Measurements from ENCODE around the gene CCL13.

Gene CCL13

GRCh38 chr17:34368196-34368945, 12.1 kb downstream of the CCL13 start:
- DNase-seq (ENCODE audit: low read depth, low spot score) = no peak
- H3K9ac ChIP-seq (ENCODE audit: insufficient read length, low read depth) = no peak overlapping the region

GRCh38 chr17:34368946-34369500, 12.7 kb downstream of the CCL13 start:
- Histone ChIP-seq H3K9ac (ENCODE audit: insufficient read length, low read depth) (no peak overlapping the region), H3K36me3 (ENCODE audit: insufficient read depth, insufficient read length, low read length) (no peaks in the 10 kb centered on the region), H3K4me1 (ENCODE audit: insufficient read depth, insufficient read length) (peaks cover 2% of the 10 kb centered on the region), H3K27me3 (ENCODE audit: insufficient read depth, insufficient read length) (no peaks in the 10 kb centered on the region), H3K9me3 (ENCODE audit: insufficient read depth, low read length) (no peaks in the 10 kb centered on the region), H3K4me3 (ENCODE audit: insufficient read length, low read depth) (no peak overlapping the region)
- DNase-seq (ENCODE audit: low read depth, low spot score) = no peak
- TF ChIP-seq ZNF274 (IDR thresholded peaks at IDR 0.05; ENCODE audit: low read depth, low read length) (no peak), SUZ12 (IDR thresholded peaks at IDR 0.05; ENCODE audit: extremely low read depth, insufficient read depth, insufficient read length) (no peak), YY1 (IDR thresholded peaks at IDR 0.05; ENCODE audit: insufficient read depth, insufficient read length) (no peak)

More at GRCh38 chr17:34368196-34368945, 12.1 kb downstream of the CCL13 start:
- TF ChIP-seq YY1 (IDR thresholded peaks at IDR 0.05; ENCODE audit: insufficient read depth, insufficient read length) (no peak), SUZ12 (IDR thresholded peaks at IDR 0.05; ENCODE audit: extremely low read depth, insufficient read depth, insufficient read length) (no peak), ZNF274 (IDR thresholded peaks at IDR 0.05; ENCODE audit: low read depth, low read length) (no peak)
- H3K36me3 ChIP-seq (ENCODE audit: insufficient read depth, insufficient read length, low read length) = no peaks in the 10 kb centered on the region
- no peaks in the 10 kb centered on the region for H3K27me3 ChIP-seq (ENCODE audit: insufficient read depth, insufficient read length)
- no peaks in the 10 kb centered on the region for H3K9me3 ChIP-seq (ENCODE audit: insufficient read depth, low read length)
- peaks cover 2% of the 10 kb centered on the region for H3K4me1 ChIP-seq (ENCODE audit: insufficient read depth, insufficient read length)
- no peak overlapping the region for H3K4me3 ChIP-seq (ENCODE audit: insufficient read length, low read depth)

- no peak for TF ChIP-seq ZNF274 (IDR thresholded peaks at IDR 0.05; ENCODE audit: low read depth, low read length)
- TF ChIP-seq YY1 (IDR thresholded peaks at IDR 0.05; ENCODE audit: insufficient read depth, insufficient read length) = no peak
- TF ChIP-seq SUZ12 (IDR thresholded peaks at IDR 0.05; ENCODE audit: extremely low read depth, insufficient read depth, insufficient read length) = no peak
- no peak for DNase-seq (ENCODE audit: low read depth, low spot score)
- Histone ChIP-seq H3K36me3 (ENCODE audit: insufficient read depth, insufficient read length, low read length) (no peaks in the 10 kb centered on the region), H3K27me3 (ENCODE audit: insufficient read depth, insufficient read length) (no peaks in the 10 kb centered on the region), H3K9me3 (ENCODE audit: insufficient read depth, low read length) (no peaks in the 10 kb centered on the region), H3K9ac (ENCODE audit: insufficient read length, low read depth) (no peak overlapping the region), H3K4me3 (ENCODE audit: insufficient read length, low read depth) (no peak overlapping the region), H3K4me1 (ENCODE audit: insufficient read depth, insufficient read length) (peaks cover 2% of the 10 kb centered on the region)
These were observed 13.3 kb downstream of the CCL13 start for GRCh38 chr17:34369571-34369970.

GRCh38 chr17:34370376-34370996, 14.2 kb downstream of the CCL13 start:
- H3K27me3 ChIP-seq (ENCODE audit: insufficient read depth, insufficient read length) = no peaks in the 10 kb centered on the region

GRCh38 chr17:34370997-34371395, 14.7 kb downstream of the CCL13 start:
- no peak for DNase-seq (ENCODE audit: low read depth, low spot score)

More at GRCh38 chr17:34370376-34370996, 14.2 kb downstream of the CCL13 start:
- no peaks in the 10 kb centered on the region for H3K36me3 ChIP-seq (ENCODE audit: insufficient read depth, insufficient read length, low read length)
- H3K9ac ChIP-seq (ENCODE audit: insufficient read length, low read depth) = no peak overlapping the region
- peaks cover 2% of the 10 kb centered on the region for H3K4me1 ChIP-seq (ENCODE audit: insufficient read depth, insufficient read length)
- no peaks in the 10 kb centered on the region for H3K9me3 ChIP-seq (ENCODE audit: insufficient read depth, low read length)
- TF ChIP-seq ZNF274 (IDR thresholded peaks at IDR 0.05; ENCODE audit: low read depth, low read length) (no peak), YY1 (IDR thresholded peaks at IDR 0.05; ENCODE audit: insufficient read depth, insufficient read length) (no peak), SUZ12 (IDR thresholded peaks at IDR 0.05; ENCODE audit: extremely low read depth, insufficient read depth, insufficient read length) (no peak)
- H3K4me3 ChIP-seq (ENCODE audit: insufficient read length, low read depth) = no peak overlapping the region
- no peak for DNase-seq (ENCODE audit: low read depth, low spot score)

GRCh38 chr17:34371405-34372100, 15.3 kb downstream of the CCL13 start:
- Histone ChIP-seq H3K4me1 (ENCODE audit: insufficient read depth, insufficient read length) (peaks cover 2% of the 10 kb centered on the region), H3K27me3 (ENCODE audit: insufficient read depth, insufficient read length) (no peaks in the 10 kb centered on the region), H3K9me3 (ENCODE audit: insufficient read depth, low read length) (no peaks in the 10 kb centered on the region), H3K9ac (ENCODE audit: insufficient read length, low read depth) (no peak overlapping the region), H3K36me3 (ENCODE audit: insufficient read depth, insufficient read length, low read length) (no peaks in the 10 kb centered on the region), H3K4me3 (ENCODE audit: insufficient read length, low read depth) (no peak overlapping the region)
- TF ChIP-seq SUZ12 (IDR thresholded peaks at IDR 0.05; ENCODE audit: extremely low read depth, insufficient read depth, insufficient read length) = no peak
- no peak for TF ChIP-seq YY1 (IDR thresholded peaks at IDR 0.05; ENCODE audit: insufficient read depth, insufficient read length)
- no peak for TF ChIP-seq ZNF274 (IDR thresholded peaks at IDR 0.05; ENCODE audit: low read depth, low read length)
- no peak for DNase-seq (ENCODE audit: low read depth, low spot score)

More at GRCh38 chr17:34370997-34371395, 14.7 kb downstream of the CCL13 start:
- peaks cover 2% of the 10 kb centered on the region for H3K4me1 ChIP-seq (ENCODE audit: insufficient read depth, insufficient read length)
- TF ChIP-seq SUZ12 (IDR thresholded peaks at IDR 0.05; ENCODE audit: extremely low read depth, insufficient read depth, insufficient read length) (no peak), YY1 (IDR thresholded peaks at IDR 0.05; ENCODE audit: insufficient read depth, insufficient read length) (no peak), ZNF274 (IDR thresholded peaks at IDR 0.05; ENCODE audit: low read depth, low read length) (no peak)
- no peaks in the 10 kb centered on the region for H3K27me3 ChIP-seq (ENCODE audit: insufficient read depth, insufficient read length)
- no peak overlapping the region for H3K9ac ChIP-seq (ENCODE audit: insufficient read length, low read depth)
- no peaks in the 10 kb centered on the region for H3K9me3 ChIP-seq (ENCODE audit: insufficient read depth, low read length)
- H3K36me3 ChIP-seq (ENCODE audit: insufficient read depth, insufficient read length, low read length) = no peaks in the 10 kb centered on the region
- H3K4me3 ChIP-seq (ENCODE audit: insufficient read length, low read depth) = no peak overlapping the region

Data from NT2/D1 (cell line).